Endothelial cell of umbilical vein (primary cell): ENCODE results near the gene KLHL41. TPM values are rescaled to one million over a fixed set of nuclear protein-coding genes. Genes with fewer than 3 reads are reported as not detected.

ENCODE experiments used
- BruUV-seq: library from RNA; stranded (reverse); fragments of 400-500 nt; replicated peaks from 2 replicates; lab custom pipeline; 2021; lab: Mats Ljungman, UMichigan
- CTCF ChIA-PET: fragments of 300-600, 350-600 bp; sonication (Branson Sonifier 250); formaldehyde crosslinking; loops from one replicate; lab custom pipeline; 2021; ENCODE audit warnings: antibody characterized with exemption, inconsistent platforms; lab: Charles Lee
- POLR2A ChIA-PET: fragments of 300-600, 350-600 bp; sonication (Branson Sonifier 250); formaldehyde crosslinking; loops from one replicate; lab custom pipeline; 2021; ENCODE audit warnings: antibody characterized with exemption, inconsistent platforms; lab: Charles Lee
- DNase-seq: peaks from one replicate; pipeline ENCODE4 v3.0.0-alpha.2; 2011; ENCODE audit warnings: low read depth, low spot score
- FAIRE-seq: peaks from 2 replicates; lab custom pipeline; 2011; peaks lifted over from hg19 to GRCh38; lab: Jason Lieb, UNC
- H2AFZ ChIP-seq: 2 replicates; pipeline ENCODE4 v1.6.0; 2012; ENCODE audit warnings: low read depth, low read length, control low read depth, inconsistent platforms
- H3K27ac ChIP-seq: 2 replicates; pipeline ENCODE4 v1.5.1; 2011; ENCODE audit warnings: low read depth, mild to moderate bottlenecking, control low read depth, low read length, moderate library complexity; ENCODE audit not compliant: insufficient read depth
- H3K27me3 ChIP-seq, 2 experiments: 2 replicates each; pipeline versions ENCODE4 v1.6.0 to v1.6.1; 2011; ENCODE audit warnings: low read length in 2 of 2, mixed read lengths in 1 of 2; ENCODE audit not compliant: control insufficient read depth in 2 of 2, insufficient read depth in 2 of 2
- H3K36me3 ChIP-seq, 2 experiments: 2 replicates in 1 of 2; 3 replicates in 1 of 2; pipeline ENCODE4 v1.5.1; 2011; ENCODE audit warnings: low read length in 2 of 2, mild to moderate bottlenecking in 1 of 2, moderate library complexity in 1 of 2; ENCODE audit not compliant: control insufficient read depth in 2 of 2, insufficient read depth in 2 of 2; ENCODE audit errors: extremely low read depth in 1 of 2
- H3K4me1 ChIP-seq: 3 replicates; pipeline ENCODE4 v1.5.1; 2011; ENCODE audit warnings: mild to moderate bottlenecking, low read length; ENCODE audit not compliant: control insufficient read depth, insufficient read depth; ENCODE audit errors: extremely low read depth
- H3K4me2 ChIP-seq: 2 replicates; pipeline ENCODE4 v1.6.1; 2011; ENCODE audit warnings: low read length, control low read depth, mixed read lengths; ENCODE audit not compliant: insufficient read depth
- H3K4me3 ChIP-seq, 3 experiments: fragments of 200-600 bp in 1 of 3; sonication (generic), shearing (Covaris generic) in 1 of 3; replicated peaks in 1 of 3; 2 replicates each; pipeline ENCODE4 v1.5.1; 2011 to 2016; ENCODE audit warnings: control low read depth in 3 of 3, low read length in 3 of 3, mild to moderate bottlenecking in 2 of 3, inconsistent platforms in 1 of 3, low read depth in 1 of 3, moderate library complexity in 1 of 3; ENCODE audit not compliant: insufficient read depth in 1 of 3
- H3K79me2 ChIP-seq: 2 replicates; pipeline ENCODE4 v1.6.0; 2012; ENCODE audit warnings: low read length, inconsistent platforms; ENCODE audit not compliant: control insufficient read depth, insufficient read depth
- H3K9ac ChIP-seq: replicated peaks from 2 replicates; pipeline ENCODE3; 2011; ENCODE audit warnings: low read length, control low read depth; ENCODE audit not compliant: insufficient read depth; ENCODE audit errors: extremely low read depth
- H3K9me1 ChIP-seq: replicated peaks from 3 replicates; pipeline ENCODE4 v1.6.0; 2011; ENCODE audit warnings: mild to moderate bottlenecking, low read length; ENCODE audit not compliant: control insufficient read depth, insufficient read depth; ENCODE audit errors: extremely low read depth
- H3K9me3 ChIP-seq: replicated peaks from 2 replicates; pipeline ENCODE4 v1.5.1; 2012; ENCODE audit warnings: low read length, inconsistent platforms; ENCODE audit not compliant: control insufficient read depth, insufficient read depth
- H4K20me1 ChIP-seq: replicated peaks from 2 replicates; pipeline ENCODE3; 2011; ENCODE audit warnings: mild to moderate bottlenecking, low read length; ENCODE audit not compliant: control insufficient read depth, insufficient read depth; ENCODE audit errors: extremely low read depth
- EZH2 ChIP-seq: IDR thresholded peaks from 2 replicates; pipeline ENCODE4 v1.6.1; 2012; ENCODE audit warnings: borderline replicate concordance, low read depth, mild to moderate bottlenecking, moderate library complexity, low read length, inconsistent platforms; ENCODE audit not compliant: severe bottlenecking
- FOS ChIP-seq: IDR thresholded peaks from 2 replicates; pipeline ENCODE4 v1.6.1; 2011; ENCODE audit warnings: mild to moderate bottlenecking, low read length, moderate library complexity, borderline replicate concordance; ENCODE audit not compliant: insufficient read depth
- GATA2 ChIP-seq: IDR thresholded peaks from 2 replicates; pipeline ENCODE4 v1.7.0; 2011; ENCODE audit warnings: low read depth, mild to moderate bottlenecking, moderate library complexity, mixed read lengths, low read length; ENCODE audit not compliant: insufficient read length, insufficient read depth
- JUN ChIP-seq: IDR thresholded peaks from 2 replicates; pipeline ENCODE4 v1.6.1; 2011; ENCODE audit warnings: borderline replicate concordance, low read depth; ENCODE audit not compliant: insufficient read length, insufficient read depth
- MYC ChIP-seq: IDR thresholded peaks from one replicate; pipeline ENCODE4 v1.6.1; 2011; ENCODE audit warnings: mild to moderate bottlenecking, low read depth, low read length
- POLR2A ChIP-seq: IDR thresholded peaks from 2 replicates; pipeline ENCODE4 v1.6.1; 2012; ENCODE audit warnings: low read depth, mild to moderate bottlenecking, control low read depth, low read length
- POLR2AphosphoS5 ChIP-seq: IDR thresholded peaks from 2 replicates; pipeline ENCODE4 v1.6.1; 2012; ENCODE audit warnings: low read depth, mild to moderate bottlenecking, control low read depth, low read length, moderate library complexity; ENCODE audit not compliant: insufficient read depth
- dilution Hi-C: fragments of 300-500 bp; cut with MboI; formaldehyde crosslinking; loops from one replicate; pipeline ENCODE4 v1.15.0; 2019; ENCODE audit warnings: low sequenced_read_pairs; ENCODE audit not compliant: extremely low pct_ligation_motif_present
- intact Hi-C: fragments of 100-400 bp; cut with micrococcal nuclease; formaldehyde crosslinking; loops from one replicate; pipeline ENCODE4 v1.10.0; 2022
- polyA plus RNA-seq, 4 experiments: library from polyadenylated mRNA; depleted of rRNA in 3 of 4; stranded (reverse) in 3 of 4; unstranded in 1 of 4; fragments of >200 nt; gene quantifications; 2 replicates each; pipeline versions ENCODE4 v1.2.1 to v1.2.3, GENCODE V29; 2011 to 2012; ENCODE audit warnings: missing spikeins in 1 of 4
- total RNA-seq: library from RNA; stranded (reverse); gene quantifications from 2 replicates; pipeline ENCODE4 v1.2.3, GENCODE V29; 2021
- TF ChIP-seq, protein P1 (sequence below), 2 donors: IDR thresholded peaks; 1 replicate in 1 of 2; 2 replicates in 1 of 2; pipeline ENCODE4 v1.5.1; 2011; ENCODE audit warnings: low read length in 2 of 2, mild to moderate bottlenecking in 2 of 2, moderate library complexity in 2 of 2, control low read depth in 1 of 2, inconsistent platforms in 1 of 2, low read depth in 1 of 2; ENCODE audit not compliant: insufficient read depth in 1 of 2; ENCODE audit errors: extremely low read depth in 1 of 2
- TF ChIP-seq, protein P2 (sequence below): IDR thresholded peaks from 2 replicates; pipeline ENCODE4 v1.6.1; 2011; ENCODE audit not compliant: insufficient read depth, insufficient read length

KLHL41 gene
- total and polyA plus RNA-seq, 2 donors (not counting 3 experiments of a cell fraction or from before 2014, with no cell fraction given): 0.08 to 0.73 TPM

DNA sequence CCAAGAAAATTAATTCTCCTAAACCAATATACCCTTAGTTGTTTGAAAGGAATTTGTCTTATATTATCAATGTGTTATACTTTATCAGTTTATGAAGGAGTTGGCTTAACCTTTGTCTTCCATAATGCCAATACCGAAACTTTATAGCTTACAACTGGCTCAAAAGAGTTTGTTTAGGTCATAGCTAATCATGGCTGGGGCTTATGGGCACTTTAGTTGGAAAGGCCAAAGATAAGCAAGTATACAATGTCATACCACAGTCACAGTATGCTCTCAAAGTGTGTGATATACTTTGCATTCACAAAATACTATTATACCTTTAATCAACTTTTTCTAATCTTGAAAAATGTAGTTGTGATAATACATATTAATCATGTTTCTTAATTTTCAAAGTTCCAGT, 2.3 kb downstream of the KLHL41 start:
- no peaks in the 10 kb centered on the region for H3K79me2 ChIP-seq
- no peaks in the 10 kb centered on the region for H3K27me3 ChIP-seq
- FAIRE-seq: no peak
- ChIA-PET CTCF (no interaction called here), POLR2A (no interaction called here)
- no peak overlapping the region for H2AFZ ChIP-seq
- H3K4me2 ChIP-seq: no peak overlapping the region
- no peaks in the 10 kb centered on the region for H3K9me3 ChIP-seq
- H4K20me1 ChIP-seq: no peaks in the 10 kb centered on the region
- BruUV-seq: no TSS peak
- intact Hi-C loops (no loop called here), dilution Hi-C loops (no loop called here)
- DNase-seq: no peak
- TF ChIP-seq JUN (no peak), FOS (no peak), GATA2 (no peak), POLR2A (no peak), MYC (no peak), POLR2AphosphoS5 (no peak), EZH2 (no peak)
- TF ChIP-seq, protein P1, sequence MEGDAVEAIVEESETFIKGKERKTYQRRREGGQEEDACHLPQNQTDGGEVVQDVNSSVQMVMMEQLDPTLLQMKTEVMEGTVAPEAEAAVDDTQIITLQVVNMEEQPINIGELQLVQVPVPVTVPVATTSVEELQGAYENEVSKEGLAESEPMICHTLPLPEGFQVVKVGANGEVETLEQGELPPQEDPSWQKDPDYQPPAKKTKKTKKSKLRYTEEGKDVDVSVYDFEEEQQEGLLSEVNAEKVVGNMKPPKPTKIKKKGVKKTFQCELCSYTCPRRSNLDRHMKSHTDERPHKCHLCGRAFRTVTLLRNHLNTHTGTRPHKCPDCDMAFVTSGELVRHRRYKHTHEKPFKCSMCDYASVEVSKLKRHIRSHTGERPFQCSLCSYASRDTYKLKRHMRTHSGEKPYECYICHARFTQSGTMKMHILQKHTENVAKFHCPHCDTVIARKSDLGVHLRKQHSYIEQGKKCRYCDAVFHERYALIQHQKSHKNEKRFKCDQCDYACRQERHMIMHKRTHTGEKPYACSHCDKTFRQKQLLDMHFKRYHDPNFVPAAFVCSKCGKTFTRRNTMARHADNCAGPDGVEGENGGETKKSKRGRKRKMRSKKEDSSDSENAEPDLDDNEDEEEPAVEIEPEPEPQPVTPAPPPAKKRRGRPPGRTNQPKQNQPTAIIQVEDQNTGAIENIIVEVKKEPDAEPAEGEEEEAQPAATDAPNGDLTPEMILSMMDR (IDR thresholded peaks at IDR 0.05; ENCODE audit: extremely low read depth in 1 of 2, insufficient read depth in 1 of 2, low read depth in 1 of 2, low read length in 2 of 2): no peak
- TF ChIP-seq, protein P2, sequence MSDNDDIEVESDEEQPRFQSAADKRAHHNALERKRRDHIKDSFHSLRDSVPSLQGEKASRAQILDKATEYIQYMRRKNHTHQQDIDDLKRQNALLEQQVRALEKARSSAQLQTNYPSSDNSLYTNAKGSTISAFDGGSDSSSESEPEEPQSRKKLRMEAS: no peak
- H3K9me1 ChIP-seq: no peaks in the 10 kb centered on the region
- no peak overlapping the region for H3K9ac ChIP-seq
- H3K4me3 ChIP-seq: no peak overlapping the region
- no peak overlapping the region for H3K27ac ChIP-seq
- no peaks in the 10 kb centered on the region for H3K36me3 ChIP-seq
- H3K4me1 ChIP-seq: peaks cover 13% of the 10 kb centered on the region
